Measurements from ENCODE around the gene SIGLEC6.

GRCh38 chr19:51473009-51473707 is 58.3 kb downstream of the SIGLEC6 start:
- TF ChIP-seq CTCF (IDR thresholded peaks at IDR 0.05) (peak; percentile 59 to 94 (median 88)), POLR2A (IDR thresholded peaks at IDR 0.05) (no peak)
